GM08714 (cell line): Measurements from ENCODE around the gene METTL26.

Source experiments
- H3K4me3 ChIP-seq: fragments of 200-500 bp; sonication (Bioruptor generic); 2 replicates; pipeline ENCODE4 v1.5.1; 2014; ENCODE audit warnings: mild to moderate bottlenecking, low read length, inconsistent platforms
- ZNF274 ChIP-seq: IDR thresholded peaks from 2 replicates; pipeline ENCODE4 v1.6.1; 2012; ENCODE audit warnings: mild to moderate bottlenecking, low read depth, low read length

METTL26 gene

GRCh38 chr16:657487-657886 is 21.4 kb upstream of the METTL26 start:
- TF ChIP-seq ZNF274, result no peak
- no peak overlapping the region for H3K4me3 ChIP-seq

GRCh38 chr16:654034-654433 is 17.9 kb upstream of the METTL26 start:
- TF ChIP-seq ZNF274, result no peak
- no peak overlapping the region for H3K4me3 ChIP-seq

- H3K4me3 ChIP-seq, result no peak overlapping the region
- no peak for TF ChIP-seq ZNF274
These were observed 16.6 kb upstream of the METTL26 start for GRCh38 chr16:652454-653305.

GRCh38 chr16:651844-652243 is 15.7 kb upstream of the METTL26 start:
- H3K4me3 ChIP-seq, result no peak overlapping the region
- TF ChIP-seq ZNF274, result no peak

GRCh38 chr16:649631-650030 is 13.5 kb upstream of the METTL26 start:
- peak overlapping the region; percentile 75; the same call in 1 of the 2 replicates for H3K4me3 ChIP-seq
- no peak for TF ChIP-seq ZNF274

GRCh38 chr16:648781-649589 is 12.9 kb upstream of the METTL26 start, which contains the start of gene WDR90:
Gene WDR90 (plus strand): TSS chr16:649365. CDS start chr16:649417, 52 bp downstream.
- TF ChIP-seq ZNF274, result no peak
- peak within 1 kb of the TSS; percentile 75 for H3K4me3 ChIP-seq

GRCh38 chr16:648071-648780 is 12.1 kb upstream of the METTL26 start:
- peak overlapping the region; percentile 75; the same call in 1 of the 2 replicates for H3K4me3 ChIP-seq
- TF ChIP-seq ZNF274, result no peak

- no peak overlapping the region for H3K4me3 ChIP-seq
- TF ChIP-seq ZNF274, result no peak
These were observed 11.2 kb upstream of the METTL26 start for GRCh38 chr16:647173-647902.

- H3K4me3 ChIP-seq, result no peak overlapping the region
These were observed 10.6 kb upstream of the METTL26 start for GRCh38 chr16:646679-647172.

GRCh38 chr16:645852-646678 is 10.0 kb upstream of the METTL26 start:
- no peak for TF ChIP-seq ZNF274
- H3K4me3 ChIP-seq, result no peak overlapping the region

More at GRCh38 chr16:646679-647172, 10.6 kb upstream of the METTL26 start:
- no peak for TF ChIP-seq ZNF274

GRCh38 chr16:644556-644955 is 8.5 kb upstream of the METTL26 start:
- no peak for TF ChIP-seq ZNF274
- no peak overlapping the region for H3K4me3 ChIP-seq

- peak overlapping the region; percentile 76; the same call in 1 of the 2 replicates for H3K4me3 ChIP-seq
- TF ChIP-seq ZNF274, result no peak
These were observed 6.9 kb upstream of the METTL26 start for GRCh38 chr16:643050-643368.

- H3K4me3 ChIP-seq, result peak overlapping the region; percentile 76
- TF ChIP-seq ZNF274, result no peak
These were observed 6.3 kb upstream of the METTL26 start for GRCh38 chr16:642189-643049.
